PC-3 (cell line): ENCODE measurements around the gene USP51. TPM values are rescaled to one million over a fixed set of nuclear protein-coding genes. Genes with fewer than 3 reads are reported as not detected.

Experiments
- ATAC-seq: fragments of 200-7000 bp; cut with Tn5 transposase; 2 replicates; pipeline ENCODE4 v1.9.1; 2020; ENCODE audit warnings: mild to moderate bottlenecking, moderate library complexity
- BruUV-seq: library from RNA; stranded (reverse); fragments of 400-500 nt; replicated peaks from 2 replicates; lab custom pipeline; 2021; lab: Mats Ljungman, UMichigan
- CTCF ChIA-PET: fragments of 300-600 bp; sonication (Branson Sonifier 250); formaldehyde crosslinking; loops from one replicate; lab custom pipeline; 2022; ENCODE audit warnings: antibody characterized with exemption; lab: Charles Lee
- POLR2A ChIA-PET: fragments of 300-600 bp; sonication (Branson Sonifier 250); formaldehyde crosslinking; loops from one replicate; lab custom pipeline; 2022; ENCODE audit warnings: antibody characterized with exemption; ENCODE audit not compliant: unreplicated experiment; lab: Charles Lee
- DNase-seq: peaks from one replicate; pipeline ENCODE4 v3.0.0-alpha.2; 2015
- H2AFZ ChIP-seq: fragments of 300-600 bp; sonication (generic); 2 replicates; pipeline ENCODE4 v1.6.0; 2016; ENCODE audit warnings: antibody characterized with exemption, low read length
- H3F3A ChIP-seq: fragments of 300-600 bp; sonication (generic); one replicate; pipeline ENCODE4 v1.6.0; 2017; ENCODE audit warnings: antibody characterized with exemption, low read length, control low read depth, mild to moderate bottlenecking; ENCODE audit not compliant: unreplicated experiment
- H3K27ac ChIP-seq: fragments of 300-600 bp; sonication (generic); 2 replicates; pipeline ENCODE4 v1.5.1; 2016; ENCODE audit warnings: mild to moderate bottlenecking, low read length
- H3K27me3 ChIP-seq: fragments of 300-600 bp; sonication (generic); 2 replicates; pipeline ENCODE4 v1.6.1; 2016; ENCODE audit warnings: low read length, mixed read lengths
- H3K36me3 ChIP-seq: fragments of 300-600 bp; sonication (generic); 2 replicates; pipeline ENCODE4 v1.6.1; 2016; ENCODE audit warnings: low read depth, mixed run types, low read length, mixed read lengths
- H3K4me1 ChIP-seq: fragments of 300-600 bp; sonication (generic); 2 replicates; pipeline ENCODE4 v1.5.1; 2016; ENCODE audit warnings: low read length; ENCODE audit not compliant: insufficient read depth
- H3K4me2 ChIP-seq: fragments of 300-600 bp; sonication (generic); 2 replicates; pipeline ENCODE4 v1.6.0; 2016; ENCODE audit warnings: low read length
- H3K4me3 ChIP-seq: fragments of 300-600 bp; sonication (generic); 2 replicates; pipeline ENCODE4 v1.5.1; 2016; ENCODE audit warnings: mild to moderate bottlenecking, low read length, mixed read lengths
- H3K79me2 ChIP-seq: fragments of 300-600 bp; sonication (generic); 2 replicates; pipeline ENCODE4 v1.6.1; 2017; ENCODE audit warnings: low read length, mixed read lengths
- H3K9ac ChIP-seq: fragments of 300-600 bp; sonication (generic); 2 replicates; pipeline ENCODE4 v1.6.0; 2016; ENCODE audit warnings: mild to moderate bottlenecking, low read length
- H3K9me2 ChIP-seq: fragments of 300-600 bp; sonication (generic); replicated peaks from 2 replicates; pipeline ENCODE4 v1.6.1; 2016; ENCODE audit warnings: mixed run types, low read length, mixed read lengths
- H3K9me3 ChIP-seq: fragments of 300-600 bp; sonication (generic); 2 replicates; pipeline ENCODE4 v1.6.1; 2016; ENCODE audit warnings: low read length, mixed read lengths
- H4K20me1 ChIP-seq: fragments of 300-600 bp; sonication (generic); 2 replicates; pipeline ENCODE4 v1.6.1; 2016; ENCODE audit warnings: low read length, mixed read lengths
- CTCF ChIP-seq: fragments of 300-600 bp; sonication (generic); conservative IDR thresholded peaks from 2 replicates; pipeline ENCODE4 v1.5.1; 2017; ENCODE audit warnings: antibody characterized with exemption, low read depth, mild to moderate bottlenecking, low read length
- EZH2 ChIP-seq: fragments of 300-600 bp; sonication (generic); IDR thresholded peaks from one replicate; pipeline ENCODE4 v1.6.1; 2017; ENCODE audit warnings: antibody characterized with exemption, mild to moderate bottlenecking, low read length; ENCODE audit not compliant: unreplicated experiment
- EZH2phosphoT487 ChIP-seq: fragments of 300-600 bp; sonication (generic); IDR thresholded peaks from 2 replicates; pipeline ENCODE4 v1.6.1; 2018; ENCODE audit warnings: mild to moderate bottlenecking, antibody characterized with exemption, low read length, borderline replicate concordance
- intact Hi-C: fragments of 100-400 bp; cut with micrococcal nuclease; formaldehyde crosslinking; loops from 2 replicates; pipeline ENCODE4 v1.9.0; 2023
- total RNA-seq: library from RNA; depleted of rRNA; stranded (reverse); fragments of >200 nt; gene quantifications from 2 replicates; pipeline ENCODE4 v1.2.3, GENCODE V29; 2014

The USP51 gene
- total RNA-seq, 1 experiment from 2014 or later = 0.22 TPM

- Histone ChIP-seq H3K4me1 (peaks cover 5% of the 10 kb centered on the region; the same call in 1 of the 2 replicates), H3K9ac (no peak overlapping the region), H4K20me1 (no peaks in the 10 kb centered on the region), H3K9me3 (no peaks in the 10 kb centered on the region), H3K36me3 (no peaks in the 10 kb centered on the region), H3K9me2 (no peaks in the 10 kb centered on the region), H3K4me2 (peak overlapping the region; percentile 97; the same call in 1 of the 2 replicates), H3K27me3 (no peaks in the 10 kb centered on the region), H3F3A (no peaks in the 10 kb centered on the region), H3K79me2 (no peaks in the 10 kb centered on the region), H3K27ac (no peak overlapping the region), H3K4me3 (peak overlapping the region; percentile 93), H2AFZ (0 out of 2 replicates have a peak overlapping the region, but pooled peaks have one; percentile 55)
- BruUV-seq = no TSS peak
- DNase-seq (no peak), ATAC-seq (no peak)
- TF ChIP-seq EZH2 = no peak
- no peak for TF ChIP-seq CTCF
- no peak for TF ChIP-seq EZH2phosphoT487
- intact Hi-C loops = no loop called here
- ChIA-PET POLR2A (no interaction called here), CTCF (no interaction called here)
Measured at GRCh38 chrX:55488006-55488592, 1.5 kb downstream of the USP51 start.

- POLR2A ChIA-PET = no interaction called here
- Histone ChIP-seq H3K79me2 (no peaks in the 10 kb centered on the region), H3K4me3 (no peak overlapping the region), H3K4me2 (no peak overlapping the region), H3K9me2 (no peaks in the 10 kb centered on the region), H3K27ac (no peak overlapping the region), H3K27me3 (no peaks in the 10 kb centered on the region), H4K20me1 (no peaks in the 10 kb centered on the region), H3K36me3 (no peaks in the 10 kb centered on the region), H3F3A (no peaks in the 10 kb centered on the region), H3K9ac (no peak overlapping the region), H3K4me1 (peaks cover 5% of the 10 kb centered on the region; the same call in 1 of the 2 replicates), H3K9me3 (no peaks in the 10 kb centered on the region), H2AFZ (no peak overlapping the region)
- intact Hi-C loops = no loop called here
- DNase-seq (no peak), ATAC-seq (no peak)
- CTCF ChIA-PET = no interaction called here
- TF ChIP-seq CTCF (no peak), EZH2phosphoT487 (no peak), EZH2 (no peak)
- no TSS peak for BruUV-seq
Measured at GRCh38 chrX:55487143-55487542, 2.5 kb downstream of the USP51 start.

DNA sequence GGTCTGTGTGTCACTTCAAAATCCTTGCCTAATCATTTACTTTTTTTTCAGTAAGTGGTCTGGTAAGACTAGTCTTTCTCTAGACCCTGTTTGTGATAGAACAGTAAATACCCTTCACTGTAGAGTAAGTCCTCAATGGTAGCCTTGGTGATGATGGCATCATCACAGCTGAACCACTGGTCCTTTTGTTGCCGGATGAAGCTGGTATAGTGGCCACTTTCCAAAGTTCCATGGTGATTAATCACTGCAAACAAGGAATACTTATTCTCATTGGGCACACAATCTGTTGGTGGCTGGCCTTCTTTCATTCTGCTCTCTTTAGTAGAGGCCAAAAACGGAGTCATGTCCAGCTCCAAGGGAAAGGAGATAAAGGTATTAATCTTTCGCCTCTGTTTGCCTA lies 2.9 kb downstream of the USP51 start:
- no peak overlapping the region for H3K4me2 ChIP-seq
- H3K4me1 ChIP-seq = peaks cover 5% of the 10 kb centered on the region; the same call in 1 of the 2 replicates
- H3K27ac ChIP-seq = no peak overlapping the region
- DNase-seq (peak; percentile 54), ATAC-seq (no peak)
- CTCF ChIA-PET = no interaction called here
- BruUV-seq = no TSS peak
- no peaks in the 10 kb centered on the region for H3K9me3 ChIP-seq
- no peaks in the 10 kb centered on the region for H3K27me3 ChIP-seq
- H3K79me2 ChIP-seq = no peaks in the 10 kb centered on the region
- no peak overlapping the region for H3K9ac ChIP-seq
- H3K9me2 ChIP-seq = no peaks in the 10 kb centered on the region
- no peaks in the 10 kb centered on the region for H3K36me3 ChIP-seq
- no peak overlapping the region for H2AFZ ChIP-seq
- no peak overlapping the region for H3K4me3 ChIP-seq
- H4K20me1 ChIP-seq = no peaks in the 10 kb centered on the region
- TF ChIP-seq CTCF = no peak
- TF ChIP-seq EZH2phosphoT487 = no peak
- no peak for TF ChIP-seq EZH2
- intact Hi-C loops = no loop called here
- POLR2A ChIA-PET = no interaction called here
- no peaks in the 10 kb centered on the region for H3F3A ChIP-seq
